ENCODE measurements around the gene TARBP1.

DNA sequence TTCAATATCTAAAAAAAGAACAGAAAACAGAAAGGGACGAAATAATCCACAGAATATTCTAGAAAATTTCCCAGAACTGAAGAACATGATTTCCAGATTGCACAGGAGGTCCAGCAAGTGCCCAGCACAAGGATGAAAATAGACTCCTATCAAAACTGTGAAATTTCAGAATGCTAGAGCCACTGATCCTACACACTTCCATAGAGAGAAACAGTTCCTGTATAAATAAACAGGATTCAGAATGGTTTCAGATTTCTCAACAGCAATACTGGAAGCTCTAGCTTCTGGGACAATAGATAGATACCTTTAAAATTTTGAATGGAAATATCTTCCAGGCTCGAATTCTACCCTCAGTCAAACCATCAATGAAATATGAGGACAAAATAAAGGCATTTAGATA, 4.6 kb downstream of the TARBP1 start:
- TF ChIP-seq POLR2A (IDR thresholded peaks at IDR 0.05; ENCODE audit: low read length) (no peak), GATA1 (IDR thresholded peaks at IDR 0.05; ENCODE audit: low read depth, low read length) (no peak)
